Cortex of kidney (tissue), 1 donor: ENCODE results near the gene SLK.

Source experiments
- DNase-seq: peaks from one replicate; lab custom pipeline; 2025; lab: John Stamatoyannopoulos, UW

SLK gene

DNA sequence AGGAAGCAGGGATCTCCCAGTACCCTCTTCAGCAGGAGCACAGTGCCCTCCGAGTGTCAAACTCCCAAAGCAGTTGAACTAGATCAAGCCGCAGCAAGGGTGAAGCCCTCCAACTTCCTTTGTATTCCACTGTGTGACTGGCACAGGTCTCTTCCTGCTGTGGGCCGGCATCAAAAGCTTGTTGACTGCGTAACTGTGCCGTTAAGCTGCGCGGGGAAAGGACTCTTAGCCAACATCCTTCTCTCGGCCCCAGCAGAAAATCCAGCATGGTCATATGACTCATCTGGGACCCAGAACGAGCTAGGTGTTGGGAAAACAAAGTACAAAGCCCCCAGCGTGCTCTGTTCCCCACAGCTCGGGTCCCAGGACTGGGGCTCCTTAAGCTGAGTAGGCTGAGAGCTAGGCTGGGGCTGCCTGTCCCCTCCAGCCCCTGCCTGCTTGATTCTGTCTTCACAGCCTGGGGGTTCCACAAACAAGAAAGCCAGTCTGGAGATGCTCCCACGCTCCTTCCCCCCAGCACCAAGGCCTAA lies 66.5 kb downstream of the SLK start:
- no peak for DNase-seq

- DNase-seq: no peak
Observed at GRCh38 chr10:104033966-104034365, 67.0 kb downstream of the SLK start.

DNA sequence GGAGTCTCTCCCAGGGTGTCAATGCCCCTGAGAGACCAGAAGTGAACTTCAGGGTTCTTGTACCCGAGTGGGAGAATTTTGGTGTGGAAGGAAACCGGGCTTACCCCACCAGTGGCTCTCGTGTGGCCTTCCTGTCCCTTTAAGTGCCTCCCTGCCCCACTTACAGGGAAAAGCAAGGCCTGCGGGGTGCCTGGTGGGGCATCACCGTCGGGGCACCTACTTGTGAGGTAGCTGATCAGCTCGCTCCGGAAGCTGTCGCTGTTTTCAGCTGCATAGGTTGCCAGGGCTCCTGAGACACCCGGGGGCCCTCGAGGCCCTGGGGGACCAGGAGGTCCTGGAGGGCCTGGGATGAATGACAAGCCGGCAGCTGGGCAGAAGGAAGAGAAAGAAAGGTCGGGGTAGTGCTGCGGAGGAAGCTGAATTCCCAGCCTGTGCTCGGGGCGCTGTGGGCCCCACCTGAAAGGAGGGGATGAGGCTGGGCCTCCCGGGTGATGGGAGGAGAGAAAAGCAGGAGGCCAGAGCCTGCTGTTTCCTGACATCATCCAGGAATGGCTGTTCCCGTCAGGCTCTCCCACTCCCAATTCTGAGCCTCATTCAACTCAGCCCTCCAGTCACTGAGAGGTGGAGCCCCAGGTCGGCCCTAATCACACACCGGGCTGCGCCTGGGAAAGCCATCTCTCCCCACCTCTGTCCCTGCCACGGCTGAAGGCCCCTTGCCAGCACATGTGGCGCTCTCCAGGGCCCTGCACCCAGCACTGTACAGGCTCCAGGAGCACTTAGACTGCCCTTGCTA lies 67.7 kb downstream of the SLK start:
- DNase-seq: no peak

GRCh38 chr10:104035194-104036068 lies 68.5 kb downstream of the SLK start:
- no peak for DNase-seq

DNA sequence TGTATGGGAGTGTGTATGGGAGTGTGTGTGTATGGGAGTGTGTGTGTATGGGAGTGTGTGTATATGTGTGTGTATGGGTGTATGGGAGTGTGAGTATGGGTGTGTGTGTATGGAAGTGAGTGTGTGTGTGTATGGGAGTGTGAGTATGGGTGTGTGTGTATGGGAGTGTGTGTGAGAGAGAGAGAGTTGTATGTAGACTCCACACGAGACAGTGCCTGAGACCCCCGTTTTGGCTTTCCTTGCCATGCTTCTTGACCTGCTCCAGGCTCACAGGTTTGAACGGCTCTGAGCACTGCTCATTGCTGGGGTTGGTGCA lies 69.1 kb downstream of the SLK start:
- no peak for DNase-seq

DNA sequence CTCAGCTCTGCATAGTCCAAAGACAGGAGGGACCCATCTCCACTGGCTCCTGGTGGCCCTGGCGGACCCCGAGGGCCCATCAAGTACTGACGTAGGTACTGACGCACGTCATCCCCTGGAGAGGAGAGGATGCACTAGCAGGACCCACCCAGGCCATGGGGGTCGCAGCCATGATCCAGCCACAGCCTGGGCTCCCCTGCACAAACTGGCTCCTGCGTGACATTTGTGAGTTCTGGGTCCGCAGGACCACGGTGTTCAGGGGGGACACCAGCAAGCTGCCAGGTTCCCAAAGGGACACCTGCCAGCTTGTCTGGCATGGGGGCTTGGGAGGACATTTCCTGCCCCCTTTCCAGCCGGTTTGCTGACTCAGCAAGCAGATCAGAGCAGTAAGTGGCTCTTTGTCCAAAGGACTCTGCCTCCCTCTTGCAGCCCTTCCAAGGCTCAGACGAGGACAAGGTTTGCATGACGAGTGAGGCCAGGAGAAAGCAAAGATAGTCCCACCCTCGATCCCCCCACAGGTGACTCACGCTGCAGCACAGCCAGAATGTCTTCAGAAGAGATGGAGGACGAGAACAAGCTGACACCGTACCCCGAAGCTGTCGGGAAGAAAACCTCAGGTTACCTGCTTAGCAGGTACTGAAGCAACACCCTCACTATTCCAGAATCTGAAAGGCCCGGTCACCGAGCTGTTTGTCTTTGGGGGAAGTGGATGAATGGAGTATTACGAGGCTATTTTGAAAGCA lies 69.7 kb downstream of the SLK start:
- DNase-seq: no peak

DNA sequence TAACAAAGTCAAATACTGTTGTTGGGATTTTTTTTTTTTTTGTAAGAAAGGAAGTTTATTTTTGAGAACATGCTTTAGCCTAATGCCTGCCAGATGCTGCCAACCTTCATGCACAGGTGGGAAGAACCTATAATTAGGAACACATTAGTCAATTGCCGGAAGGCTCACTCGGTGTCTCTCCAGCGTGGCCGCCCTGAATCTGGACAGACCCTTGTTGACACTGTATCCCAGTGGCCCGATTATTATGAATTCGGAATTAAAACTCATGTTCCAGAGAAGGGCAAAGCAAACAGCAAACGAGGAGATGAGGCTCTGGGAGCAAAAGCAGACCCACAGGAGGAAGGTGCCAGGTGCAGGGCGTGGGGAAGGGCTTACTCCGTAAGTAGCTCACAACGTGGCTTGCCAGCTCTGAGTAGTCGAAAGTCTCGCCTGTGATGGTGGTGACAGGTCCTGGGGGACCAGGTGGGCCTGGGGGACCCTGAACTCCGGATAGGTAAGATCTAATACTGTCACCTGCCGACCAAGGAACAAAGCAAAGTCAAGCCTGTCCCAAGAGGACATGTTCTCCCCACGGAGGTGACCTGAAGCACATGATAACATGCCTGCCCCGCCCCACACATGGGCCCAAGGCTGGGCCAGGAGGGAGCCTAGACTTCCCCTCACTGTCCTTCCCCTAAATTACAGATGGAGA lies 70.5 kb downstream of the SLK start:
- DNase-seq: no peak

GRCh38 chr10:104038537-104038936 lies 71.6 kb downstream of the SLK start:
- no peak for DNase-seq

DNA sequence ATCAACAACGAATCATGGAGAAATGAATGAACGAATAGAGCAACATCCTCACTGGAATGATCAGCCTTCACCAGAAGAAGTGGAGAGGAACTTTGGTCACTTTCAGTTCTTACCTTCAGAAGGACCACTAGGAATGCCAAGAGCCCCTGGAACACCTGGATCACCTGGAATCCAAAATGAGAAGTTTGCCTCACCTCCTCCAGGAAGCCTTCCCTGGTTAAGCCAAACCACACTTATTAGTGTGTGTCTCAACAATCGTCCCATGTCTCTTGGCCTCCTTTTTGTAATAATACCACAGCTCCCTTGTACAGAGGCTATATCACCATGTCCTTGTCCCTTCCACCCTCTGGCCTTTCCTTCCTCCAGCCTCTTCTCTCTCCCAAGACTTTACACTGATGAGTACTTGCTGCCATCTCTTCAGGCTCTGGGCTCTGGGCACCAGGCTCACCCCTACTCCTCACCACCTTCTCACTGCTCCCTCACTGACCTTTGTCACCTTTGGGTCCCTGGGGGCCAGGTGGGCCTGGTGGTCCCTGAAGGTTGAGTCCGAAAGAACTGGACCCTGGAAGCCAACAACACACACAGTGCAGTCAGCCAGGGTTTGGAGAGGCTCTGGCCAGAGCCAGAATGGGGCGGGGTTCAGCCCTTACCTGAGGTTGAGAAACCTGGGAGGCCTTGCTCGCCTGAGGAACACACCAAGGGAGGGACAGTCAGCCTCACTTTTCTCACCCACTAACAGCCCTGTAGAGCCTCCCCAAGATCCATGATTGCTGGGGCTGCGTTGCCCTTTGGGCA lies 72.2 kb downstream of the SLK start:
- no peak for DNase-seq

- no peak for DNase-seq
Observed at GRCh38 chr10:104040382-104040781, 73.4 kb downstream of the SLK start.

DNA sequence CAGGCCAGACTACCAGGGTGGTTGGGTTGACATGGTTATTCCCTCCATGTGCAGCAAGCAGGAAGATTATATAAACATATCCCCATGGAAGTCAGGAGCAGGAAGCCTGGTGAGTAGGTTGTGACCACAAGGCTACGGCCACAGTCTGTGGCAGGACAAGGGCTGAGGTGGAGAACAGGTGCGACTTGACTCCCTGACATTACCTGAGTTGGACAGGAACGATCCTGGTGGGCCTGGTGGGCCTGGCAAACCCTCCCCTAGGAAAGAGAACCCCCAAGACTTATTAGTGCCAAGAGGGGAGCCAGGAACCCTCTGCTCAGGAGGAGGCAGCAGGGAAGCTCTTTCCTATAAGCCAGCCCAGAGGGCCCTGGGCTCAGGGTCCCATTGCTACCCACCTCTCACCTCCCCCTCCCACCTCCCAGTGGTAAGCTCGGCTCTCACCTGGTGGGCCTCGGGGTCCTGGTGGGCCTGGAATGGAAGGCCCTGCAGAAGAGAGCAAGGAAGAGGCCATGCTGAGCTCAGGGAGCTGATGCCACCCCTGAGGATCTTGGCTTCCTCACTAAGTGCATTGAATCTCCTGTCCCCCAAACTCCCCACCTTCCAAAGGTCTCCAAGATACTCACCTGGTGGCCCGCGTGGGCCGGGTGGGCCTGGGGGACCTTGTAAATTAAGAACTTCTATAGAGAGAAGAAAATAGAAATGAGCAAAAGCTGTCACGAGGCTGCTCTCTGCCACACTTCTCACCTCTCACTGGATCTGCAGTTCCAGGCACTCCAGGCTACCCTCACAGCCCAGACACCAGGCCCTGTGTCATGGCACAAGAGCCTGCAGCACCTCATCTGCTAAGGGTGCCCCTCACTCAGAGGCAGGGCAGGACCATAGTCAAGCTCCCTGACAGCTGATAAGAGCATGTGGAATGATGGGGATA lies 74.2 kb downstream of the SLK start:
- no peak for DNase-seq

DNA sequence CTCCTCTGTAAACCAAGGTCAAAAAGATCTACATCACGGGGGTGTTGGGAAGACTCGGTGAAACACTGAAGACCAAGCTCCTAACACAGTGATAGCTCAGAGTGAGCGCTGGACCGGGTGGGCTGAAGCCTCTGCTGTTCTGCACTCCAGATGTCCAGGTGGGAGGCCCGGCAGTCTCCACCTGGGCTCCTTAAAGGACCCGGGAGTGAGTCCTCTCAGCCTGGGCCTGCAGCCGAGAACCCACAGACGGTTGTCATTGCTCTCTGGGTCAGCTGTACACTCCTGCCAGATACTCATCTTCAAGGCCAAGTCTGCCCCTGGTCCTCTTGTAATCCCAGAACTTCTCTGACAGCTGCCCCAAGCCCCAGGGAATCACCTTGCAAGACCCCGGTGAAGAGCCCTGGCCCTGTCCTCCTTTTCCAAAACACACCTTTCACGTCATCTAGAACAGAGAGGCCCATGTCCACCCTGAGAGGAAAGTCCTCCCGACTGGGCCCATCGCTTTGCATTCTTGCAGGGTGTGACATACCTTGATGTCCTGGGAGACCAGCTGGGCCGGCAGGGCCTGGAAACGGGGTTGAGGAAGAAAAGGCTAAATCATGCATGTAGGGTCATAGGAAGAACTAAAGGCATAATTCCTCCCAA lies 75.1 kb downstream of the SLK start:
- DNase-seq: no peak

DNA sequence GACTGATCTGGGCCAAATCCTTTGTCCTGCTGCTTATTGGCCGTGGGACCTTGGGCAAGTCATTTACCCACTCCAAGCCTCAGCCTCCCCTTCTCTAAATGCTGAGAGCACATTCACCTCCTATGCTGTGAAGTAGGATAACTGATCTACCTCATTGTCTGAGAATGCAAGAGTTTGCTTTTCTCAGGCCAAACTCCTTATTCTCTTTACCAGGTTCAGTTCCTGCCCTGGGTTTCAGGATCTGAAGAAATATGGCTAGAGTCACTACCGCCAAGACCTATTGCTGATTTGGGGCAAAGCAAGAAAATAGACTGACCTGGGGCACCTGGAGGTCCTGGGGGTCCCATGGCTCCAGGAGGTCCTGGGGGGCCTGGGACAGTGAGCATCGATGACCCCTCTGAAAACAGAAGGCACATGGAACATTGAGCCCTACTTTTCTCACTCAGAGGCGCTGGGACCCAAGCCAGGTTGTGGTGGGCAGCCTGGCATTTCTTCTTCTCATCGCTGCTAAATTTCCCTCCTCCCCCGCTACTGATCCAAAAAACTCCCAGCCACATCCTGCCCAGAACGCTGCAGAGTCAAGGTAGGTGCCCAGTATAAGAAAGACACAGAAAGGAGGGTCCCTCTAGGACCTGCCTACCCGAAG lies 76.4 kb downstream of the SLK start:
- no peak for DNase-seq

DNA sequence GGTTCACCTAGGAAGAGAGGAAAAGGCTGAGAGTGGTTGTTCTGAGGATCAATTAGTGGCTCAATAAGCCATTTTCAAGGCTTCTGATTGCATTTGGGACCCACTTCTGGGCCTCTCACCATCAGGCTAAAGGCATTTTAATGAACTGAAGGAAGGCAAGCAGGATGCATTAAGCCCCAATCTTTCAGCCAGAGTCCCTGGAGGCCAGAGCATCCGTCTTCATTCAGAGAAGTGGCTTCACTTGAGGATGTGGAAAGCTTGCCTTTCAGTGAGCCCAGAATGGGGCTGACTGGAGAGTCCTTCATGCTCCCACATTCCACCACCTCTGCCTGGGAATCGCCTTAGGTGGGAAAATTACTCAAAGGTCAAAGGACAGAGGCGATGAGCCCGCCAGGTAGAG lies 76.9 kb downstream of the SLK start:
- DNase-seq: no peak

GRCh38 chr10:104045151-104046089 lies 78.5 kb downstream of the SLK start:
- no peak for DNase-seq

DNA sequence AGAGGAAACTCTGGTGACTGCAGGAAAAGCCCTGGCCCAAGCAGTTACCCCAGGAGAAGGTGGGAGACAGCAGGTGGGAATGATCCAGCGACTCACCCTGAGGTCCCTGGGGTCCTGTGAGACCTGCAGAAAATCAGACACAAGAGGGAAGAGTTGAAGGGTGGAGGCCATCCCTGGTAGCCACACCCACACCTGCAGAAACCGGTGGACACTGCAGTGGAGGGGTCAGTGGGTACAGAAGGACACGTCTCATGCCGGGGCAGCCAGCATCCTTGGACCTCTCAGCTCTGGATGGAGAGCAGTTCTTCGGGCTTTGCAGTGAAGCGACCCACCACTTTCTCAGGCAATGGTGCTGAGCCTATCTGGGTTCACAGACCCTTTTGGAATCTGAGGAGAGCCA lies 79.7 kb downstream of the SLK start:
- DNase-seq: no peak

DNA sequence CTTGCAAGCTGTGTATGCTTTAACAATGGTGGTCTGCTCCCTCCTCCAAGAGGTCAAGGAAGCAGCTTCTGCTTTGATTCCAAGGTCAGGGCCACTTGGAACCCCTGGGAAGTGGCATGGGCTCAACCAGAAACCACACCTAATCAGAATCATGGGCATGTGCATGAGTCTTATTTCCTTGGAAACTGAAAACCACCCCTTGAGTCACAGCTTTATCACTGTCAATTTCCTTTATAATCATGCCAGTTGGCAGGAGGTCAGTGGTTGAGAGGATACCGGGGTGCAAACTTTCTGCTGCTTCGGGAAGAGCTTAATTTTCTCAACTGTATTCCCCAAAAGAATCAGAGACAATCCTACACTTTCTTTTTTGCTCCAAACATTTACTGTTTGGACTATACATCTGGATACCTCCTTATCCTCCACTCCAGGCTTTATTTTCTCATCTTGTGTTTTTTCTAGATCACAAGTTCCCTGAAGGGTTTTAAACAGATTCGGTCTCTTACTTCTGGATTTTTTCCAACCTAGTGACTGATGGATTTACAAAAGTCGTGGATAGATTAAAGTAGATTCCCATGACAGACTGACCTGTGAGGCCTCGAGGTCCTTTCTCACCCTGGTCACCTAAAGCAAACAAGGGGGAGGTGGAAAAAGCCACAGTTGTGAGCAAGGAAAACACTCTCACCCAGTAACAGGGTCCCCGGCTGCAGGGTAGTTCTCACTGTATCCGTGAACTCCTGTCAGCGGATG lies 82.7 kb downstream of the SLK start:
- no peak for DNase-seq
